Measurements from ENCODE around the gene PARN. TPM values are rescaled to one million over a fixed set of nuclear protein-coding genes. Genes with fewer than 3 reads are reported as not detected.

PARN gene
- total and polyA plus RNA-seq, 2 experiments from 2014 or later = 35.0 to 35.4 TPM

DNA sequence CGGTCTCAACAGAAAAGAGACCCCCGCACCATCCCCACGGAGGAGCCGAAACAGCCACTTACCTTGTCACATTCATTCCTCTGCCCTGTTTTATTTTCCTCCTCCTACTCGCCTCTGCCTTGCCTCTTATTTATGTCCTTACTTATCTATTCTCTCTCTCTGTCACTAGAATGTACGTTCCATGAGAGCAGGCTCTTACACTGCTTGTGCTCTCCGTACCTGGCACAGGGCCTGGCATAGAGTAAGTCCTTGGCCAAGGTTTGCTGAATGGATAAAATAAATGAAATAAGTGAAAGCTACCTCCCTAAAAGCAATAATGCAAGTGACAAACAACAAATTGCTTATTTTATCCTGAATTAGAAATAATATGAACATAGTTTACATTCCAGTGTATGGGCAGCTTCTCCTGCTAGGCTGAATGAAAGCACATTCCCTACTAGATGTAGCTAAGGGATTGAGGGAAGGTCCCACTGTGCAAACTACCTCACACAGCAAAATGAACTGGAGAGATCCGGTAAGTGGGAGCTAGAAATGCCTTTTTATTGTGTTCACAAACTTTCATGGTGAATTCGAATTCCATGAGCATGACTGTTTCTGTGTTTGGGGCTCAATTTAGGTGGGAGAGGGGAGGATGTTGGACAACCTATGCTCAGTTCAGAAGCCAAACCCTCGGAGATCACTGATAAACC, 173.1 kb downstream of the PARN start:
- no peaks in the 10 kb centered on the region for H3K27me3 ChIP-seq (replicated peaks; ENCODE audit: insufficient read depth)
- in situ Hi-C loops (cut with MboI) = no loop called here
- H3K79me2 ChIP-seq (ENCODE audit: insufficient read depth) = no peaks in the 10 kb centered on the region
- no peaks in the 10 kb centered on the region for H3K9me2 ChIP-seq (ENCODE audit: insufficient read depth)
- H3K4me3 ChIP-seq = no peak overlapping the region
- H3K36me3 ChIP-seq (ENCODE audit: low read depth) = no peaks in the 10 kb centered on the region
- H3F3A ChIP-seq (ENCODE audit: insufficient read depth) = peaks cover 22% of the 10 kb centered on the region
- no peaks in the 10 kb centered on the region for H4K20me1 ChIP-seq (ENCODE audit: insufficient read depth)
- DNase-seq = no peak
- no peak overlapping the region for H3K9ac ChIP-seq
- no peak for TF ChIP-seq EZH2 (IDR thresholded peaks at IDR 0.05; ENCODE audit: insufficient read depth, poor library complexity, severe bottlenecking)
- TF ChIP-seq EZH2phosphoT487 (IDR thresholded peaks at IDR 0.05; ENCODE audit: insufficient read depth, low read depth) = no peak
- 93 to 94% methylated on average over 10 of the region's 10 CpGs for WGBS, 2 experiments (ENCODE audit: low coverage in 1 of 2, low lambda C conversion rate in 2 of 2, missing lambda C conversion rate in 2 of 2)
- H3K4me2 ChIP-seq (ENCODE audit: unreplicated experiment) = no peak overlapping the region
- H3K9me3 ChIP-seq (ENCODE audit: low read depth) = no peaks in the 10 kb centered on the region
- H2AFZ ChIP-seq = no peak overlapping the region
- H3K4me1 ChIP-seq (ENCODE audit: insufficient read depth) = peaks cover 24% of the 10 kb centered on the region
- no peak overlapping the region for H3K27ac ChIP-seq

DNA sequence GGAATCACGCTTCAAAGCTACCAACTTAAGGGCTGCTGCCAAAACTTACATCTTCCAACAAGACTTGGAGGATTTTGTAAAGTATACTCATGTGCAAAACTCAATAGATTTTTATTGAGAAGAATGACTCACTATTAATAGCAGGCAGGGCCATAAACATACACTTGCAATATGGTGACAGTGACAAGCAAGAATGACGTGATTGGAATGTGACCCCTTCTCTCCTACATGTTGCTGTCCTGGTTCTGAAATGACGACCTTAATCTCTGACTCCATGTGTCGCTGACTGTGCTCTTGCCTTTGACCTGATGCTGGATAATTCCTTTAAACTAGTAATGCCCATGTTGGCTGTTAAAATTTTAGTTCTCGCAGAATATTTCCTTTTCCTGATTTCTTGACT, 174.5 kb downstream of the PARN start:
- Histone ChIP-seq H3K4me2 (ENCODE audit: unreplicated experiment) (peak overlapping the region; percentile 13), H3F3A (ENCODE audit: insufficient read depth) (peaks cover 22% of the 10 kb centered on the region), H3K9me3 (ENCODE audit: low read depth) (no peaks in the 10 kb centered on the region), H3K4me3 (no peak overlapping the region), H3K36me3 (ENCODE audit: low read depth) (no peaks in the 10 kb centered on the region), H3K79me2 (ENCODE audit: insufficient read depth) (no peaks in the 10 kb centered on the region), H3K27ac (no peak overlapping the region), H3K27me3 (replicated peaks; ENCODE audit: insufficient read depth) (no peaks in the 10 kb centered on the region), H3K9ac (no peak overlapping the region), H3K9me2 (ENCODE audit: insufficient read depth) (no peaks in the 10 kb centered on the region), H3K4me1 (ENCODE audit: insufficient read depth) (peaks cover 27% of the 10 kb centered on the region), H4K20me1 (ENCODE audit: insufficient read depth) (no peaks in the 10 kb centered on the region), H2AFZ (no peak overlapping the region)
- in situ Hi-C loops (cut with MboI) = no loop called here
- TF ChIP-seq EZH2phosphoT487 (IDR thresholded peaks at IDR 0.05; ENCODE audit: insufficient read depth, low read depth) (no peak), EZH2 (IDR thresholded peaks at IDR 0.05; ENCODE audit: insufficient read depth, poor library complexity, severe bottlenecking) (no peak)
- WGBS, 2 experiments (ENCODE audit: low coverage in 1 of 2, low lambda C conversion rate in 2 of 2, missing lambda C conversion rate in 2 of 2) = 68 to 69% methylated on average over 5 of the region's 5 CpGs
- DNase-seq = peak; percentile 21

DNA sequence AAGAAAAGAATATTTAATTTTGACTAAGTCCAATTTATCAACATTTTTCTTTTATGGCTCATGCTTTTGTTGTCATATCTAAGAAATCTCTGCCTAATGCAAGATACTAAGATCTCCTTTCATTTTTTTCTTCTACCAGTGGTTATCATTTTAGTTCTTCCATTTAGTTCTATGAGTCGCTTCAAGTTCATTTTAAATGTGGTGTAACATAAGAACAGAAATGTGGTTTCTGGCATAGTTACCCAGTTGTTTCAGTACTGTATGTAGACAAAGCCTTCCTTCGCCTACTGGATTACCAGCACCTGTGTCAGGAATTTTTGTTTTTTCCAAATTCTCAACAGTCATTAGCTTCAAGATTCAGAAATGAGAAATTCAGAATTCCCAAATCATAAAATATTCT, 175.7 kb downstream of the PARN start:
- Histone ChIP-seq H3K79me2 (ENCODE audit: insufficient read depth) (no peaks in the 10 kb centered on the region), H3K36me3 (ENCODE audit: low read depth) (no peaks in the 10 kb centered on the region), H3K9me2 (ENCODE audit: insufficient read depth) (no peaks in the 10 kb centered on the region), H3F3A (ENCODE audit: insufficient read depth) (peaks cover 33% of the 10 kb centered on the region), H3K4me2 (ENCODE audit: unreplicated experiment) (peak overlapping the region; percentile 10), H3K4me3 (no peak overlapping the region), H3K27me3 (replicated peaks; ENCODE audit: insufficient read depth) (no peaks in the 10 kb centered on the region), H3K9me3 (ENCODE audit: low read depth) (no peaks in the 10 kb centered on the region), H2AFZ (no peak overlapping the region), H4K20me1 (ENCODE audit: insufficient read depth) (no peaks in the 10 kb centered on the region), H3K4me1 (ENCODE audit: insufficient read depth) (peaks cover 39% of the 10 kb centered on the region), H3K9ac (no peak overlapping the region), H3K27ac (0 out of 2 replicates have a peak overlapping the region, but pooled peaks have one; percentile 3)
- WGBS, 2 experiments (ENCODE audit: low coverage in 1 of 2, low lambda C conversion rate in 2 of 2, missing lambda C conversion rate in 2 of 2) = 78 to 85% methylated on average over 2 of the region's 2 CpGs
- TF ChIP-seq EZH2phosphoT487 (IDR thresholded peaks at IDR 0.05; ENCODE audit: insufficient read depth, low read depth) = no peak
- TF ChIP-seq EZH2 (IDR thresholded peaks at IDR 0.05; ENCODE audit: insufficient read depth, poor library complexity, severe bottlenecking) = no peak
- peak; percentile 68 for DNase-seq
- in situ Hi-C loops (cut with MboI) = no loop called here

GRCh38 chr16:14452066-14452465, 178.0 kb downstream of the PARN start:
- H3K9me3 ChIP-seq (ENCODE audit: low read depth) = no peaks in the 10 kb centered on the region
- no peak overlapping the region for H3K9ac ChIP-seq
- H3K27ac ChIP-seq = no peak overlapping the region
- no peak for DNase-seq
- H3K4me2 ChIP-seq (ENCODE audit: unreplicated experiment) = no peak overlapping the region
- H3K36me3 ChIP-seq (ENCODE audit: low read depth) = no peaks in the 10 kb centered on the region
- H3K9me2 ChIP-seq (ENCODE audit: insufficient read depth) = no peaks in the 10 kb centered on the region
- H3F3A ChIP-seq (ENCODE audit: insufficient read depth) = peaks cover 36% of the 10 kb centered on the region
- no peaks in the 10 kb centered on the region for H3K79me2 ChIP-seq (ENCODE audit: insufficient read depth)
- WGBS, 2 experiments (ENCODE audit: low coverage in 1 of 2, low lambda C conversion rate in 2 of 2, missing lambda C conversion rate in 2 of 2) = 88 to 89% methylated on average over 3 of the region's 3 CpGs
- TF ChIP-seq EZH2 (IDR thresholded peaks at IDR 0.05; ENCODE audit: insufficient read depth, poor library complexity, severe bottlenecking) = no peak
- TF ChIP-seq EZH2phosphoT487 (IDR thresholded peaks at IDR 0.05; ENCODE audit: insufficient read depth, low read depth) = no peak
- no peak overlapping the region for H3K4me3 ChIP-seq
- no peaks in the 10 kb centered on the region for H4K20me1 ChIP-seq (ENCODE audit: insufficient read depth)
- H3K27me3 ChIP-seq (replicated peaks; ENCODE audit: insufficient read depth) = no peaks in the 10 kb centered on the region
- in situ Hi-C loops (cut with MboI) = no loop called here
- H2AFZ ChIP-seq = no peak overlapping the region
- peaks cover 42% of the 10 kb centered on the region for H3K4me1 ChIP-seq (ENCODE audit: insufficient read depth)
